Keratinocyte (primary cell): ENCODE results near the gene SLC6A8. TPM values are rescaled to one million over a fixed set of nuclear protein-coding genes. Genes with fewer than 3 reads are reported as not detected.
A peak's percentile ranks its signal among the peaks of the same experiment; 100 is the strongest.

Experiments used
- DNase-seq: peaks from one replicate; pipeline ENCODE4 v3.0.0-alpha.2; 2011; ENCODE audit warnings: low read depth, missing footprints, low spot score
- FAIRE-seq: peaks from 2 replicates; lab custom pipeline; 2011; peaks lifted over from hg19 to GRCh38; lab: Jason Lieb, UNC
- H2AFZ ChIP-seq: 2 replicates; pipeline ENCODE4 v1.6.0; 2012; ENCODE audit warnings: low read length, control low read depth, inconsistent platforms; ENCODE audit not compliant: control insufficient read depth
- H3K27ac ChIP-seq: 2 replicates; pipeline ENCODE4 v1.5.1; 2011; ENCODE audit warnings: low read length; ENCODE audit not compliant: control insufficient read depth, insufficient read depth
- H3K27me3 ChIP-seq: 3 replicates; pipeline ENCODE4 v1.6.0; 2011; ENCODE audit warnings: low read length; ENCODE audit not compliant: control insufficient read depth, insufficient read depth; ENCODE audit errors: extremely low read depth
- H3K36me3 ChIP-seq, 2 experiments: 2 replicates in 1 of 2; 3 replicates in 1 of 2; pipeline ENCODE4 v1.5.1; 2011; ENCODE audit warnings: low read length in 2 of 2, mild to moderate bottlenecking in 1 of 2; ENCODE audit not compliant: control insufficient read depth in 2 of 2, insufficient read depth in 2 of 2; ENCODE audit errors: extremely low read depth in 1 of 2
- H3K4me1 ChIP-seq: 3 replicates; pipeline ENCODE4 v1.5.1; 2011; ENCODE audit warnings: low read length; ENCODE audit not compliant: control insufficient read depth, insufficient read depth; ENCODE audit errors: extremely low read depth
- H3K4me2 ChIP-seq: 3 replicates; pipeline ENCODE4 v1.6.0; 2011; ENCODE audit warnings: low read depth, low read length; ENCODE audit not compliant: control insufficient read depth, insufficient read depth; ENCODE audit errors: extremely low read depth
- H3K4me3 ChIP-seq, 3 experiments: fragments of 200-600 bp in 1 of 3; sonication (generic) in 1 of 3; 2 replicates in 2 of 3; 3 replicates in 1 of 3; pipeline ENCODE4 v1.5.1; 2011 to 2016; ENCODE audit warnings: low read length in 3 of 3, mild to moderate bottlenecking in 3 of 3, control low read depth in 2 of 3, inconsistent platforms in 1 of 3, low read depth in 1 of 3, mixed read lengths in 1 of 3, mixed run types in 1 of 3, moderate library complexity in 1 of 3; ENCODE audit not compliant: control insufficient read depth in 2 of 3, insufficient read depth in 2 of 3; ENCODE audit errors: extremely low read depth in 1 of 3
- H3K79me2 ChIP-seq: 2 replicates; pipeline ENCODE4 v1.6.0; 2012; ENCODE audit warnings: low read length; ENCODE audit not compliant: control insufficient read depth, insufficient read depth
- H3K9ac ChIP-seq: 3 replicates; pipeline ENCODE4 v1.6.0; 2011; ENCODE audit warnings: low read length; ENCODE audit not compliant: control insufficient read depth, insufficient read depth; ENCODE audit errors: extremely low read depth
- H3K9me1 ChIP-seq: 3 replicates; pipeline ENCODE4 v1.6.0; 2011; ENCODE audit warnings: low read length; ENCODE audit not compliant: control insufficient read depth, insufficient read depth; ENCODE audit errors: extremely low read depth
- H3K9me3 ChIP-seq: 2 replicates; pipeline ENCODE4 v1.5.1; 2012; ENCODE audit warnings: low read depth, low read length; ENCODE audit not compliant: control insufficient read depth
- H4K20me1 ChIP-seq: 3 replicates; pipeline ENCODE4 v1.6.0; 2011; ENCODE audit warnings: low read length; ENCODE audit not compliant: control insufficient read depth, insufficient read depth; ENCODE audit errors: extremely low read depth
- CTCF ChIP-seq, 3 experiments: IDR thresholded peaks in 1 of 3; conservative IDR thresholded peaks in 1 of 3; optimal IDR thresholded peaks in 1 of 3; 2 replicates in 2 of 3; 3 replicates in 1 of 3; pipeline versions ENCODE3 to v1.5.1; 2011; ENCODE audit warnings: low read length in 3 of 3, mild to moderate bottlenecking in 3 of 3, moderate library complexity in 2 of 3, control low read depth in 1 of 3, inconsistent platforms in 1 of 3; ENCODE audit not compliant: insufficient read depth in 2 of 3; ENCODE audit errors: extremely low read depth in 1 of 3
- EZH2 ChIP-seq: IDR thresholded peaks from one replicate; pipeline ENCODE4 v1.6.1; 2012; ENCODE audit warnings: inconsistent platforms, mild to moderate bottlenecking, low read length, moderate library complexity
- dilution Hi-C: fragments of 300-500 bp; cut with MboI; formaldehyde crosslinking; loops from one replicate; pipeline ENCODE4 v1.7.0; 2020; ENCODE audit warnings: low sequenced_read_pairs; ENCODE audit not compliant: extremely low pct_ligation_motif_present
- polyA plus RNA-seq, 5 experiments: library from polyadenylated mRNA; depleted of rRNA in 3 of 5; stranded (reverse) in 3 of 5; stranded (forward) in 1 of 5; unstranded in 1 of 5; fragments of >200 nt; gene quantifications; 1 replicate in 1 of 5; 2 replicates in 3 of 5; 3 replicates in 1 of 5; pipeline versions ENCODE4 v1.2.1 to v1.2.3, GENCODE V29; 2011 to 2012; ENCODE audit warnings: missing spikeins in 2 of 5, low read depth in 1 of 5, low replicate concordance in 1 of 5

SLC6A8 gene
- polyA plus RNA-seq, 1 donor (not counting 4 experiments of a cell fraction or from before 2014, with no cell fraction given) = 33.6 TPM

- H3K4me1 ChIP-seq = peaks cover 44% of the 10 kb centered on the region
- FAIRE-seq (no peak), DNase-seq (no peak)
- no peaks in the 10 kb centered on the region for H3K9me3 ChIP-seq
- TF ChIP-seq CTCF (optimal IDR thresholded peaks at IDR 0.05 in 1 of 3, IDR thresholded peaks at IDR 0.05 in 1 of 3, conservative IDR thresholded peaks at IDR 0.05 in 1 of 3; ENCODE audit: extremely low read depth in 1 of 3, insufficient read depth in 2 of 3, low read length in 3 of 3) = no peak
- TF ChIP-seq EZH2 = no peak
- H3K4me2 ChIP-seq = no peak overlapping the region
- H3K4me3 ChIP-seq = no peak overlapping the region
- H3K27me3 ChIP-seq = no peaks in the 10 kb centered on the region
- no peak overlapping the region for H3K27ac ChIP-seq
- H2AFZ ChIP-seq = no peak overlapping the region
- no peaks in the 10 kb centered on the region for H3K9me1 ChIP-seq
- dilution Hi-C loops = no loop called here
- H3K36me3 ChIP-seq = peaks cover 4 to 8% of the 10 kb centered on the region in 2 experiments
- peaks cover 8% of the 10 kb centered on the region for H3K79me2 ChIP-seq
- no peaks in the 10 kb centered on the region for H4K20me1 ChIP-seq
- H3K9ac ChIP-seq = no peak overlapping the region
Measured at GRCh38 chrX:153709726-153710674, 22.3 kb downstream of the SLC6A8 start.

- peak overlapping the region; percentile 38 for H3K4me2 ChIP-seq
- H3K9me3 ChIP-seq = no peaks in the 10 kb centered on the region
- no peak overlapping the region for H3K27ac ChIP-seq
- no peaks in the 10 kb centered on the region for H3K9me1 ChIP-seq
- no peaks in the 10 kb centered on the region for H4K20me1 ChIP-seq
- H3K4me3 ChIP-seq = no peak overlapping the region
- no peaks in the 10 kb centered on the region for H3K27me3 ChIP-seq
- dilution Hi-C loops = no loop called here
- H3K79me2 ChIP-seq = peaks cover 12% of the 10 kb centered on the region
- H3K9ac ChIP-seq = no peak overlapping the region
- DNase-seq (no peak), FAIRE-seq (no peak)
- peaks cover 7 to 13% of the 10 kb centered on the region in 2 experiments for H3K36me3 ChIP-seq
- TF ChIP-seq CTCF (optimal IDR thresholded peaks at IDR 0.05 in 1 of 3, IDR thresholded peaks at IDR 0.05 in 1 of 3, conservative IDR thresholded peaks at IDR 0.05 in 1 of 3; ENCODE audit: extremely low read depth in 1 of 3, insufficient read depth in 2 of 3, low read length in 3 of 3) (no peak), EZH2 (no peak)
- no peak overlapping the region for H2AFZ ChIP-seq
- peaks cover 21% of the 10 kb centered on the region for H3K4me1 ChIP-seq
Measured at GRCh38 chrX:153714256-153714655, 26.5 kb downstream of the SLC6A8 start.
